Keratinocyte (primary cell): ENCODE measurements around the gene MYOT. TPM values are rescaled to one million over a fixed set of nuclear protein-coding genes. Genes with fewer than 3 reads are reported as not detected.
A peak's percentile ranks its signal among the peaks of the same experiment; 100 is the strongest.

Experiments
- DNase-seq: peaks from one replicate; pipeline ENCODE4 v3.0.0-alpha.2; 2011; ENCODE audit warnings: low read depth, missing footprints, low spot score
- FAIRE-seq: peaks from 2 replicates; lab custom pipeline; 2011; peaks lifted over from hg19 to GRCh38; lab: Jason Lieb, UNC
- H2AFZ ChIP-seq: 2 replicates; pipeline ENCODE4 v1.6.0; 2012; ENCODE audit warnings: low read length, control low read depth, inconsistent platforms; ENCODE audit not compliant: control insufficient read depth
- H3K27ac ChIP-seq: 2 replicates; pipeline ENCODE4 v1.5.1; 2011; ENCODE audit warnings: low read length; ENCODE audit not compliant: control insufficient read depth, insufficient read depth
- H3K27me3 ChIP-seq: 3 replicates; pipeline ENCODE4 v1.6.0; 2011; ENCODE audit warnings: low read length; ENCODE audit not compliant: control insufficient read depth, insufficient read depth; ENCODE audit errors: extremely low read depth
- H3K36me3 ChIP-seq, 2 experiments: 2 replicates in 1 of 2; 3 replicates in 1 of 2; pipeline ENCODE4 v1.5.1; 2011; ENCODE audit warnings: low read length in 2 of 2, mild to moderate bottlenecking in 1 of 2; ENCODE audit not compliant: control insufficient read depth in 2 of 2, insufficient read depth in 2 of 2; ENCODE audit errors: extremely low read depth in 1 of 2
- H3K4me1 ChIP-seq: 3 replicates; pipeline ENCODE4 v1.5.1; 2011; ENCODE audit warnings: low read length; ENCODE audit not compliant: control insufficient read depth, insufficient read depth; ENCODE audit errors: extremely low read depth
- H3K4me2 ChIP-seq: 3 replicates; pipeline ENCODE4 v1.6.0; 2011; ENCODE audit warnings: low read depth, low read length; ENCODE audit not compliant: control insufficient read depth, insufficient read depth; ENCODE audit errors: extremely low read depth
- H3K4me3 ChIP-seq, 3 experiments: fragments of 200-600 bp in 1 of 3; sonication (generic) in 1 of 3; 2 replicates in 2 of 3; 3 replicates in 1 of 3; pipeline ENCODE4 v1.5.1; 2011 to 2016; ENCODE audit warnings: low read length in 3 of 3, mild to moderate bottlenecking in 3 of 3, control low read depth in 2 of 3, inconsistent platforms in 1 of 3, low read depth in 1 of 3, mixed read lengths in 1 of 3, mixed run types in 1 of 3, moderate library complexity in 1 of 3; ENCODE audit not compliant: control insufficient read depth in 2 of 3, insufficient read depth in 2 of 3; ENCODE audit errors: extremely low read depth in 1 of 3
- H3K79me2 ChIP-seq: 2 replicates; pipeline ENCODE4 v1.6.0; 2012; ENCODE audit warnings: low read length; ENCODE audit not compliant: control insufficient read depth, insufficient read depth
- H3K9ac ChIP-seq: 3 replicates; pipeline ENCODE4 v1.6.0; 2011; ENCODE audit warnings: low read length; ENCODE audit not compliant: control insufficient read depth, insufficient read depth; ENCODE audit errors: extremely low read depth
- H3K9me1 ChIP-seq: 3 replicates; pipeline ENCODE4 v1.6.0; 2011; ENCODE audit warnings: low read length; ENCODE audit not compliant: control insufficient read depth, insufficient read depth; ENCODE audit errors: extremely low read depth
- H3K9me3 ChIP-seq: 2 replicates; pipeline ENCODE4 v1.5.1; 2012; ENCODE audit warnings: low read depth, low read length; ENCODE audit not compliant: control insufficient read depth
- H4K20me1 ChIP-seq: 3 replicates; pipeline ENCODE4 v1.6.0; 2011; ENCODE audit warnings: low read length; ENCODE audit not compliant: control insufficient read depth, insufficient read depth; ENCODE audit errors: extremely low read depth
- EZH2 ChIP-seq: IDR thresholded peaks from one replicate; pipeline ENCODE4 v1.6.1; 2012; ENCODE audit warnings: inconsistent platforms, mild to moderate bottlenecking, low read length, moderate library complexity
- dilution Hi-C: fragments of 300-500 bp; cut with MboI; formaldehyde crosslinking; loops from one replicate; pipeline ENCODE4 v1.7.0; 2020; ENCODE audit warnings: low sequenced_read_pairs; ENCODE audit not compliant: extremely low pct_ligation_motif_present
- polyA plus RNA-seq, 5 experiments: library from polyadenylated mRNA; depleted of rRNA in 3 of 5; stranded (reverse) in 3 of 5; stranded (forward) in 1 of 5; unstranded in 1 of 5; fragments of >200 nt; gene quantifications; 1 replicate in 1 of 5; 2 replicates in 3 of 5; 3 replicates in 1 of 5; pipeline versions ENCODE4 v1.2.1 to v1.2.3, GENCODE V29; 2011 to 2012; ENCODE audit warnings: missing spikeins in 2 of 5, low read depth in 1 of 5, low replicate concordance in 1 of 5
- TF ChIP-seq, protein P1 (sequence below), 3 experiments: IDR thresholded peaks in 1 of 3; conservative IDR thresholded peaks in 1 of 3; optimal IDR thresholded peaks in 1 of 3; 2 replicates in 2 of 3; 3 replicates in 1 of 3; pipeline versions ENCODE3 to v1.5.1; 2011; ENCODE audit warnings: low read length in 3 of 3, mild to moderate bottlenecking in 3 of 3, moderate library complexity in 2 of 3, control low read depth in 1 of 3, inconsistent platforms in 1 of 3; ENCODE audit not compliant: insufficient read depth in 2 of 3; ENCODE audit errors: extremely low read depth in 1 of 3

Gene MYOT
- polyA plus RNA-seq, 1 donor (not counting 4 experiments of a cell fraction or from before 2014, with no cell fraction given), result 0.55 TPM

DNA sequence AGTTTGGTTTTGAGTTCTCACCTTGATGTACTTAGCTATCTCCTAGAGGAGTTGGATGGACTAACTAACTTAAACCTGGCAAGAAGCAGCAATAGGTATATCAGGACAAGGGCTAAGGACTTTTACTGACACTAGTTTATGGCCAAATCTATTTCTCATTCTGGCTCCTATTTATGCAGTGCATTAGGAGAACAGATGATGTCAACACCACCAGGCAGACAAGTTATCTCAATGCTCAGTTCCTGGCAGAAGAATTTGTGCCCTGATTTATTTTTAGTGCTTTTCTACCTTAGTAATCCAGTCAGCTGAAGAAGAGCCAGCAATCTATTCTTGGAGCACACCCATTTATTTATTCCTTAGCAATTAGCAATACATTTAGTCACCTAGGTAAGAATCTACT is 30.7 kb upstream of the MYOT start:
- Histone ChIP-seq H4K20me1 (no peaks in the 10 kb centered on the region), H3K4me3 (no peak overlapping the region), H3K9me3 (no peaks in the 10 kb centered on the region), H3K27me3 (no peaks in the 10 kb centered on the region), H3K9me1 (no peaks in the 10 kb centered on the region), H3K9ac (no peak overlapping the region), H3K36me3 (no peaks in the 10 kb centered on the region), H3K4me1 (peaks cover 18% of the 10 kb centered on the region), H3K79me2 (no peaks in the 10 kb centered on the region), H2AFZ (no peak overlapping the region), H3K4me2 (no peak overlapping the region), H3K27ac (no peak overlapping the region)
- dilution Hi-C loops, result no loop called here
- DNase-seq (no peak), FAIRE-seq (peak; percentile 57)
- TF ChIP-seq EZH2, result no peak
- TF ChIP-seq, protein P1, sequence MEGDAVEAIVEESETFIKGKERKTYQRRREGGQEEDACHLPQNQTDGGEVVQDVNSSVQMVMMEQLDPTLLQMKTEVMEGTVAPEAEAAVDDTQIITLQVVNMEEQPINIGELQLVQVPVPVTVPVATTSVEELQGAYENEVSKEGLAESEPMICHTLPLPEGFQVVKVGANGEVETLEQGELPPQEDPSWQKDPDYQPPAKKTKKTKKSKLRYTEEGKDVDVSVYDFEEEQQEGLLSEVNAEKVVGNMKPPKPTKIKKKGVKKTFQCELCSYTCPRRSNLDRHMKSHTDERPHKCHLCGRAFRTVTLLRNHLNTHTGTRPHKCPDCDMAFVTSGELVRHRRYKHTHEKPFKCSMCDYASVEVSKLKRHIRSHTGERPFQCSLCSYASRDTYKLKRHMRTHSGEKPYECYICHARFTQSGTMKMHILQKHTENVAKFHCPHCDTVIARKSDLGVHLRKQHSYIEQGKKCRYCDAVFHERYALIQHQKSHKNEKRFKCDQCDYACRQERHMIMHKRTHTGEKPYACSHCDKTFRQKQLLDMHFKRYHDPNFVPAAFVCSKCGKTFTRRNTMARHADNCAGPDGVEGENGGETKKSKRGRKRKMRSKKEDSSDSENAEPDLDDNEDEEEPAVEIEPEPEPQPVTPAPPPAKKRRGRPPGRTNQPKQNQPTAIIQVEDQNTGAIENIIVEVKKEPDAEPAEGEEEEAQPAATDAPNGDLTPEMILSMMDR (optimal IDR thresholded peaks at IDR 0.05 in 1 of 3, IDR thresholded peaks at IDR 0.05 in 1 of 3, conservative IDR thresholded peaks at IDR 0.05 in 1 of 3; ENCODE audit: extremely low read depth in 1 of 3, insufficient read depth in 2 of 3, low read length in 3 of 3), result no peak

DNA sequence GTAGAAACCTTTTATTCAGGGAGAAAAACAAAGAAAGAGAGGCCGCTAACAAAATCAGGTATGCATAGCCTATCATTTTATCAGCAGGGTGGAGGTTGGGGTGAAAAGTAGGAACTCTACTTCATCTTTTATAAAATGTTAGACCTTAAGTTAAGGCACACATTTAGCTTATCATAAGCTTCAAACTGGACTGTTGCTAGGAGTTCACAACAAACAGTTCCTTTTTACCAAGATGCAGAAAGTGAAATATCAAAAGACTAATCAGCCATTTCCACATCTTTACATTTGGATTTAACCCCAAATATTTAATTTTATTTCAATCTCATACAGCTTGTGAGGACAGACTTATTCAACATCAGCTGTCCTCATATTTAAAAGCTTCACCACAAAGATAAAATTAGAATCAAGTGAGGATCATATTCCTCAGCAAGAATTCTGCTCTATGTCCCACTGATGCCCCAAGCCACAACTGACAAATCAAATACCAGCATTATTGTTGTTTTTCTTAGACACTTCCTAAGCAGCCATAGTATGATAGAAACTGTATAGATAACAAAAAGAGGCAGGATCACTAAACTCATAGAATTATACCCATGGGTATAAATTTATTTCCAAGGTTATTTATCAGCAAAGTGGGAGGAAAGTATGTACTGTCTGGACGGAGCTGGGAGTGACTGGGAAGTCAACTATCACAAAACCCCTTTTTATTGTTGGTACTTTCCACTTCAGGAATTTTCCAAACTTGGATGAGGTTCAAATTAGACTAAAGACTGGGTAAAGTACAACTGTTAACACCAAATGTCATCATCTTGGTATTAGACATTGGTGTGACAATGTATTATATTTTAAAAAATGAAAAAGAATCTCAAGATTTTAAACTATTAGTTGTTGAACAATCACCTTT is 29.9 kb upstream of the MYOT start:
- no peak for TF ChIP-seq EZH2
- TF ChIP-seq, protein P1 (optimal IDR thresholded peaks at IDR 0.05 in 1 of 3, IDR thresholded peaks at IDR 0.05 in 1 of 3, conservative IDR thresholded peaks at IDR 0.05 in 1 of 3; ENCODE audit: extremely low read depth in 1 of 3, insufficient read depth in 2 of 3, low read length in 3 of 3), result no peak

More for the DNA sequence above, 29.9 kb upstream of the MYOT start:
- no peak overlapping the region for H3K9ac ChIP-seq
- H3K27me3 ChIP-seq, result no peaks in the 10 kb centered on the region
- no peaks in the 10 kb centered on the region for H3K36me3 ChIP-seq
- no peaks in the 10 kb centered on the region for H3K79me2 ChIP-seq
- DNase-seq, result no peak
- H3K9me1 ChIP-seq, result no peaks in the 10 kb centered on the region
- no peaks in the 10 kb centered on the region for H3K9me3 ChIP-seq
- H3K4me3 ChIP-seq, result no peak overlapping the region
- no peak overlapping the region for H3K4me2 ChIP-seq
- H2AFZ ChIP-seq, result no peak overlapping the region
- peaks cover 18% of the 10 kb centered on the region for H3K4me1 ChIP-seq
- FAIRE-seq, result no peak
- H3K27ac ChIP-seq, result no peak overlapping the region
- H4K20me1 ChIP-seq, result no peaks in the 10 kb centered on the region
- dilution Hi-C loops, result no loop called here
